NCI-H1048 (cell line): ENCODE data around the gene LOXL1.

Source experiments
- DNase-seq: peaks from one replicate; lab custom pipeline; 2025; lab: John Stamatoyannopoulos, UW

LOXL1 gene

DNA sequence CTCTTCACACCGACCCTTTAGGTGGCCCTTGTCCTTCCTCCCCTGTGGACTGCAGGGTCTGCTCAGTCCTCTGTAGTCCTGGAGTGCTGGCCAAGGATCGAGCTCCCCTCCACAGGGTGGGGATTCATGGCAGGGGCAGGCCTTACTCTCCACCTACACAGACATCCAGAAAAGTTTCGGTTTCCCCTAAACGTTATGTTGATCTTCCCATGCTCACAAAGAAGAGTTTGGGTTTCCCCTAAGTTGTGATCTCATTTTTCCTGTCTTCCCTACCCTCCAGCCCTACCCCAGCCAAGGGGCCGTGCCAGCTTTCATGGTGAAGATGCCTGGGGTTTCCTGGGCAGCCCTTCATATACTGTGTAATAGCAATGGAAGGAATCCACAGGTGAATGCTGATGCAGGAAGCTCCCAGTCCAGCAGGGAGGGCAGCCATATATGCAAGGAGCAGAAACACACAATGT, 55.5 kb downstream of the LOXL1 start:
- no peak for DNase-seq

GRCh38 chr15:73982222-73982962, 56.1 kb downstream of the LOXL1 start:
- DNase-seq = no peak

DNA sequence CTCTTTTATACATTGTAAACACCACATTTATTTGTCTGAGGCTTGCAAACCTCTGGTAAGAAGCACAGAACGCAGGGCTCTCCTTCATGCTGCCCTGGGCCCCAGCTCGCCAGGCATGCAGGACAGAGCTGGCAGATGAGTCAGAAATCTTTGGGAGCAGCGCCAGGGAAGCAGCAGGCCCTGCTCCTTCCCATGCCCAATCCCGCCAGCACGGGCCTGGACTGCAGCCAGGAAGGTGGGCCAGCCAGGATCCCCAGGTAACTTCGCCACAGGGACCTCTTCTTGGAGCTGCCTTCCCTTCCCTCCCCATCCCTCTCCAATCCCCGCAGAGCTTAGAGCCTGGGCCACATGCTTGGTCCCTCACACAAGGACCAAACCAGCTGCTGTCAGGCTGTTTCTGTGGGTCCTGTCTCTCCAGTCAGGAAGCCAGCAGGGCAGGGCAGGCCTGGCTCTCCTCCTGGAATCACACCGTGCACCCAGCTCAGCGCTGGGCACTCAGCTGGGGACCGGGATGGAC, 57.0 kb downstream of the LOXL1 start:
- DNase-seq = no peak

DNA sequence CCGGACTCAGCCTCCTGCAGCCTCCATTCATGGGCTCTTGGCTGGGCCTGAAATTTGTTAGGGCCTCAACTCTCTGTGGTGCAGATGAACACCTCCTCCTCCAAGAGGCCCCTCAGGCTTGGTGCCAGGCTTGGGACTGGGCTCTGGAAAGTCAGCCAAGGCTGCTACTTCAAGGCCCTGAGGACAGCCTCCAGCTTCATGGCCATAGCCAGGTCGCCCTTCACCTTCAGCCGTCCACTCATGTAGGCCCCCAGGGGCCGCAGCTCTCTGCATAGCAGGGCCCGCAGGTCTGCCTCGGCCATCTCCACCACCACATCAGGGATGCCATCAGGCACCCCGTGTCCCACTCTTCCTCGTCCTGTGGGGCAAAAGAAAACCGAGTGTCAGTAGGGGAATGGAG, 57.5 kb downstream of the LOXL1 start:
- no peak for DNase-seq

GRCh38 chr15:73984208-73984979, 58.1 kb downstream of the LOXL1 start:
- no peak for DNase-seq

- DNase-seq = no peak
Observed at GRCh38 chr15:73985101-73985873, 59.0 kb downstream of the LOXL1 start.

GRCh38 chr15:73986055-73986775, 60.0 kb downstream of the LOXL1 start:
- no peak for DNase-seq

- DNase-seq = no peak
Observed at GRCh38 chr15:73986776-73987056, 60.5 kb downstream of the LOXL1 start.

- DNase-seq = no peak
Observed at GRCh38 chr15:73987250-73987649, 61.0 kb downstream of the LOXL1 start.

- no peak for DNase-seq
Observed at GRCh38 chr15:73987681-73988444, 61.6 kb downstream of the LOXL1 start.

GRCh38 chr15:73988445-73988969, 62.2 kb downstream of the LOXL1 start:
- no peak for DNase-seq

DNA sequence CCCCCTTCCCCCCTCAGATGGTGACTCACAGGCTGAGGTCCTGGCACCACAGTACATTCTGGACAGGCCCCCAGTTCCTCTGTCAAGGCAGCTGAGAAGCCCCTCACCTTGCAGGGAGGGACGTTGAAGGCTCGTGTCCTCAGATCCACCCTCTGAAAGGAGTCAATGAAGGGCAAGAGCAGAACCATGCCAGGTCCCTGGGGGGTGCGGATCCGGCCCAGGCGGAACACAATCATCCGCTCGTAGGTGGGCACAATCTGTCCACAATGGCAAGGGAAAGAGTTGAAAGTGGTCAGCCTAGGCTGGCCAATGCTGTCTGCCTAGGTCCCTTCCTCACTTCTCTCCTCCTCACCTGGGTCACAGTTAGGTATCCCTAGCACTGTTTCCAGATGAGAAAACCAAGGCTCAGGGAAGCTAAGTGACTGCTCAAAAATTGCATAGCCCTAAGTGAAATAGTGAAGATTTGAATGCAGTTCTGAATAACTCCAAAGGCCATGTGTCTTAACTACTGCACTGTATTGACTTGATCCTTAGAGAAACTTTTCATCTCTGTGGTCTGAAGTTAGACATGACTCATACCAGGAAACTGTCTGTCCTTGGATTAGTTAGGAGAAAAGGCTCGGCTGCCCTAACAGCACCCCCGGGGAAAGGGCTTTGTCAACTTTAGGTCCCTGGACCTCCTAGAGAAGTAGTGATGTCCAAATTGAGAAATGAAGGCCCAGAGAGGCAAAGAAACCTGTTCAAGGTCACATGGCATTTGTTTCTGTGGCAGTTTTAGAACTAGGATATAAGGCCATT, 62.9 kb downstream of the LOXL1 start:
- no peak for DNase-seq

GRCh38 chr15:73990250-73991005, 64.2 kb downstream of the LOXL1 start:
- no peak for DNase-seq

GRCh38 chr15:73991260-73991659, 65.0 kb downstream of the LOXL1 start:
- DNase-seq = no peak

DNA sequence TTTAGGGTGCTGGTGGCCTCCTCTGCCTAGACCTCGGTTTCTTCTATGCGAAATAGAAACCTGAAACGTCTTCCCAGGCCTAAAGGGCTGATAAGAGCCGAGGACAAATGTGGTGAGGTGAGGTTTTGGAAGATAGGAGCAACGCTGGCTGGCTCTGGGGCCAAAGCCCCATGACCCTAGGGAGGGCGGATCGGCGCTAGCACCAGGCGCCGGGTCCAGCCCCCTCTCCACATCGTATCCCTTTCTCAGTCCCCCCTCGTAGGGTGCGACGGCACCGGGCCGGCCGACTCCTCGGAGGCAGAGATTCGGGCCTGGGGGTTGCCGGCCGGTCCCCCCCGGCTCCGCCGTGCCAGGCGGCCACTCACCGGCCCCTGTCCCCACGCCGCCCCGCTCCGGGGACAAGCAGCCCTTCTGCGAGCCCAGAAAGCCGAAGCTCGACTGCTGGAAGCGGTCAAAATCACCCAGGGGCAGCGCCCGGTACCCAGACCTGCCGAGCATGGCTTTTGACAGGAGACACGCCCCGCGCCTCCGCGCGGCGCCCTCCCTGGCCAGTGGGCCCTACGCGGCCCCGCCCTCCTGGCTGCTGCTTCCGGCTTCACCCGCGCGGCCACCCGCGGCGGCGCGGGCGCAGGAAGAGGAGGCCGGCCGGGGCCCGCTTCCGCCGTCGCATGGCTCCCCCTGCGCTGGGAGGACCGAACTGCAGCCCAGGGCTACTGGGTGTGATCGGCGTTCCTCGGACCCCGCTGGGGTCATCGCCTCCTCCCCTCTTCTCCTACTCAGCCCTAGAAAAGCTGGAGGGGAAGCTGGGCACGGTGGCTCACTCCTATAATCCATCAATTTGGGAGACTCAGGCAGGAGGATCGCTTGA, 65.7 kb downstream of the LOXL1 start, which contains the start of gene STOML1:
Gene STOML1, minus strand, starts transcription at position 570 of the 868 bp plus-strand sequence. Its CDS starts 72 bp downstream, at position 498.
- DNase-seq = peak; percentile 87

- no peak for DNase-seq
Observed at GRCh38 chr15:73992594-73992898, 66.3 kb downstream of the LOXL1 start.

- DNase-seq = no peak
Observed at GRCh38 chr15:73993211-73993994, 67.1 kb downstream of the LOXL1 start.
